HG03039 (cell line): Measurements from ENCODE around the gene ZNF561.
"Not testable (repeated sequence)": the region's sequence is repeated elsewhere in the genome, so short reads cannot be mapped to it uniquely, and the experiment has no call there.

ENCODE experiments used
- ATAC-seq: cut with Tn5 transposase; IDR thresholded peaks from one replicate; pipeline ENCODE4 v1.9.1; 2021; ENCODE audit warnings: mild to moderate bottlenecking, moderate library complexity; ENCODE audit not compliant: unreplicated experiment

ZNF561 gene

DNA sequence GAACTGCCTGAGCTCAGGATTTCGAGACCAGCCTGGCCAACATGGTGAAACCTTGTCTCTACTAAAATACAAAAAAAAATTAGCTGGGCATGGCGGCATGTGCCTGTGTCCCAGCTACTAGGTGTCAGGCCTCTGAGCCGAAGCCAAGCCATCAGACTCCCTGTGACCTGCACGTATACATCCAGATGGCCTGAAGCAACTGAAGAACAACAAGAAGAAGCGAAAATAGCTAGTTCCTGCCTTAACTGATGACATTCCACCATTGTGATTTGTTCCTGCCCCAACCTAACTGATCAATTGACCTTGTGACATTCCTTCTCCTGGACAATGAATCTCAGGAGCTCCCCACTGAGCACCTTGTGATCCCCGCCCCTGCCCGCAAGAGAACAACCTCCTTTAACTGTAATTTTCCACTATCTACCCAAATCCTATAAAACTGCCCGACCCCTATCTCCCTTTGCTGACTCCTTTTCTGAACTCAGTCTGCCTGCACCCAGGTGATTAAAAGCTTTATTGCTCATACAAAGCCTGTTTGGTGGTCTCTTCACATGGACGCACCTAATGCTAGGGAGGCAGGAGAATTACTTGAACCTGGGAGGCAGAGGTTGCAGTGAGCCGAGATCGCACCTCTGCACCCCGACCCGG lies 38.8 kb downstream of the ZNF561 start:
- ATAC-seq, result not testable (repeated sequence)

GRCh38 chr19:9580728-9581127 lies 40.3 kb downstream of the ZNF561 start:
- no peak for ATAC-seq

- no peak for ATAC-seq
Measured at GRCh38 chr19:9570255-9570654, 50.8 kb downstream of the ZNF561 start.

- ATAC-seq, result no peak
Measured at GRCh38 chr19:9566729-9567128, 54.3 kb downstream of the ZNF561 start.

GRCh38 chr19:9565900-9566705 lies 54.9 kb downstream of the ZNF561 start:
- ATAC-seq, result no peak
